BJ (cell line): Measurements from ENCODE around the gene ARHGEF9. TPM values are rescaled to one million over a fixed set of nuclear protein-coding genes. Genes with fewer than 3 reads are reported as not detected.

Experiments
- CTCF ChIA-PET: fragments of 350-600 bp; formaldehyde crosslinking; extraction: SDS; loops from one replicate; lab custom pipeline; 2021; ENCODE audit warnings: antibody characterized with exemption, inconsistent platforms; lab: Yijun Ruan, JAX
- POLR2A ChIA-PET: fragments of 300-600 bp; sonication (Branson Sonifier 250); formaldehyde crosslinking; extraction: SDS; loops from one replicate; lab custom pipeline; 2021; ENCODE audit warnings: antibody characterized with exemption; lab: Charles Lee
- DNase-seq: peaks from one replicate; pipeline ENCODE4 v3.0.0-alpha.2; 2011; ENCODE audit warnings: low read depth
- H3K27me3 ChIP-seq: 2 replicates; pipeline ENCODE4 v1.6.0; 2011; ENCODE audit warnings: low read length; ENCODE audit not compliant: control insufficient read depth, insufficient read depth
- H3K36me3 ChIP-seq: 2 replicates; pipeline ENCODE4 v1.5.1; 2011; ENCODE audit warnings: low read length; ENCODE audit not compliant: control insufficient read depth, insufficient read depth
- H3K4me3 ChIP-seq: 2 replicates; pipeline ENCODE4 v1.5.1; 2011; ENCODE audit warnings: low read depth, mild to moderate bottlenecking, control low read depth, low read length
- CTCF ChIP-seq: IDR thresholded peaks from 2 replicates; pipeline ENCODE4 v1.5.1; 2011; ENCODE audit warnings: low read depth, mild to moderate bottlenecking, control low read depth, inconsistent platforms, low read length, moderate library complexity; ENCODE audit not compliant: insufficient read depth
- polyA plus RNA-seq: library from polyadenylated mRNA; depleted of rRNA; stranded (reverse); fragments of >200 nt; gene quantifications from 2 replicates; pipeline ENCODE4 v1.2.3, GENCODE V29; 2011

The ARHGEF9 gene
- polyA plus RNA-seq, 1 experiment, result 17.6 TPM

- CTCF ChIA-PET, result no interaction called here
- H3K27me3 ChIP-seq, result no peaks in the 10 kb centered on the region
- POLR2A ChIA-PET, result no interaction called here
- no peak overlapping the region for H3K4me3 ChIP-seq
- no peak for DNase-seq
- no peaks in the 10 kb centered on the region for H3K36me3 ChIP-seq
- TF ChIP-seq CTCF, result no peak
Observed at GRCh38 chrX:63768760-63769159, 16.3 kb downstream of the ARHGEF9 start.

GRCh38 chrX:63765712-63766111 is 19.3 kb downstream of the ARHGEF9 start:
- TF ChIP-seq CTCF, result no peak
- no peak for DNase-seq
- Histone ChIP-seq H3K27me3 (no peaks in the 10 kb centered on the region), H3K4me3 (no peak overlapping the region), H3K36me3 (no peaks in the 10 kb centered on the region)
- CTCF ChIA-PET, result no interaction called here
- POLR2A ChIA-PET, result no interaction called here

- ChIA-PET POLR2A (no interaction called here), CTCF (no interaction called here)
- H3K27me3 ChIP-seq, result no peaks in the 10 kb centered on the region
- no peak overlapping the region for H3K4me3 ChIP-seq
- no peak for DNase-seq
- TF ChIP-seq CTCF, result no peak
- H3K36me3 ChIP-seq, result no peaks in the 10 kb centered on the region
Observed at GRCh38 chrX:63764946-63765345, 20.1 kb downstream of the ARHGEF9 start.

- Histone ChIP-seq H3K4me3 (no peak overlapping the region), H3K36me3 (no peaks in the 10 kb centered on the region), H3K27me3 (no peaks in the 10 kb centered on the region)
- ChIA-PET CTCF (interaction anchor here (0.9 kb wide), 1 partner anchor 157 kb away, joined by 4 read pairs; no protein-coding TSS in a partner anchor), POLR2A (no interaction called here)
- DNase-seq, result no peak
- no peak for TF ChIP-seq CTCF
Observed at GRCh38 chrX:63761639-63762038, 23.4 kb downstream of the ARHGEF9 start.

GRCh38 chrX:63758011-63758410 is 27.0 kb downstream of the ARHGEF9 start:
- TF ChIP-seq CTCF, result no peak
- Histone ChIP-seq H3K4me3 (no peak overlapping the region), H3K27me3 (no peaks in the 10 kb centered on the region), H3K36me3 (no peaks in the 10 kb centered on the region)
- ChIA-PET POLR2A (no interaction called here), CTCF (no interaction called here)
- no peak for DNase-seq
